NCI-H187 (cell line): ENCODE results near the gene ALOX12B.
"Not testable (repeated sequence)": the region's sequence is repeated elsewhere in the genome, so short reads cannot be mapped to it uniquely, and the experiment has no call there.

Experiments
- DNase-seq, 2 experiments: peaks; one replicate each; lab custom pipeline; 2025; lab: John Stamatoyannopoulos, UW

ALOX12B gene

DNA sequence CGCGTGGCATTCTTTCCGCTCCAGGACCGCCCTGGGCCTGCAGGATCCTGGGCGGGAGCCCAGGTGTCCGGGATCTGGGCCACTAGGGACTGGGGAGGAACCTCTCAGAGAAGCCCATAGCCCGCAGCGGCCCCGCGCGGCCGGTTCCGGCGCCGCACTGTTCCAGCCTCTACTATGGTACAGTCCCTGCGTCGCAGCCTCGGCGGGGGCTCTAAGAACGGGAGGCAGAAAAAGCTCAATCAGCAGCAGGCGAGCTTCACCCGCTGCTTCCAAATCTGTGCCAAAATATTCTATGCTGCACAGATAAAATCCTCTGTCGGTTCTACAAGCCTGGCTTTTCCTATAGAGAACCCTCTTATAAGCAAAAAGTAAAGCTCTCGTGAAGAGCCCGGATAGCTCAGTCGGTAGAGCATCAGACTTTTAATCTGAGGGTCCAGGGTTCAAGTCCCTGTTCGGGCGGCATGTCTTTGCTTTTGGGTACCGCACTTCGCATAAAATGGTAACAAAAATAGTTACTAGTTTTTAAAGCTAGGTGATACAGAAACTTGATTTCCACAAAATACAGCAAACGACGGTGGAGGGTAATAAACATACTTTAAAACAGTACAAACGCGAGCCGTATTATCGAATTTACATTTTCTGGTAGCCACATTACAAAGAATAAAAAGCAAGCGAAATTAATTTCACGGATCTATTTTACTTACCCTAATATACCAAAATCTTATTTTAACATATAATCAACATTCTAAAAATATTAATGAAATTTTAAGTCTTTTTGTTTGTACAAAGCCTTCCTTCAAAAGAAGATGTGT is 31.5 kb upstream of the ALOX12B start:
- peak in 1 of 2 experiments; percentile 78 for DNase-seq

DNA sequence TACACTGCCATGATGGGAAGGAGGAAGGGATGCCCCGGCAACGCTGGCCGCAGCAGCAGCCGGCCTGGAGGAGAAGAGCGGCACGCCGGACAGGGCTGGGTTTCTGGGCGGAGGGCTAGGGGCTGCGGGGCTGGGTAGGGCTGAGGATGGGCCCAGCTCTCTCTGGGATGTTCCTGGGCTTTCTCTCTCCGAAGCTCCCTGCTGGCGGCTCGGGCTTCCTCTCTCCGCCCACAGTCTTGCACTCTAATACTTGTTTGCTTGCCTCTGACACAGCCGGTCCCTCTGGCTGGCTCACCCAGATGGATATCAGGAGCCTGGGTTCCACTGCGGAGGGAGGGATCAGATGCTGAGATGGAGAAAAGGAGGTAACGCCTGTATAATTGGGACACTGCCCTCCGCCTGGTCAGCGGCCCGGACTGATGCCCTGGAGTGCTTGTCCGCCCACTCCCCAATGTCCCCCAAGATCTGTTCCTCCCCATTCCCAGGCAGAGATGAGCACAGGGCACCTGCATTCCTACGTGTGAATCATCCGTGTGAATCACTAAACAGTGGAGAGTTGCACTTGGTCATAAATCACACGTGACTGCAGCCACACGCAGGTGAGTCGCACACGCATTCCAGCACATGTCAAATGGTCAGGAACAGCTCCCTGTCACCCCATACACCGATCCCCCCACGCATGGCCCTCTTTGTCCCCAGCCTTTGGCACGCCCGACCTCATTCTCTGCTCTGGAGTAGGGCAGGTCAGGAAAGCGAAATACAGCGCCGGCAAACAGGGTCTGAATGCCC is 30.7 kb upstream of the ALOX12B start, which contains the start of gene ALOXE3:
Gene ALOXE3, minus strand, starts transcription at position 535 of the 789 bp plus-strand sequence. Its CDS starts 524 bp downstream, at position 11.
- no peak for DNase-seq

DNA sequence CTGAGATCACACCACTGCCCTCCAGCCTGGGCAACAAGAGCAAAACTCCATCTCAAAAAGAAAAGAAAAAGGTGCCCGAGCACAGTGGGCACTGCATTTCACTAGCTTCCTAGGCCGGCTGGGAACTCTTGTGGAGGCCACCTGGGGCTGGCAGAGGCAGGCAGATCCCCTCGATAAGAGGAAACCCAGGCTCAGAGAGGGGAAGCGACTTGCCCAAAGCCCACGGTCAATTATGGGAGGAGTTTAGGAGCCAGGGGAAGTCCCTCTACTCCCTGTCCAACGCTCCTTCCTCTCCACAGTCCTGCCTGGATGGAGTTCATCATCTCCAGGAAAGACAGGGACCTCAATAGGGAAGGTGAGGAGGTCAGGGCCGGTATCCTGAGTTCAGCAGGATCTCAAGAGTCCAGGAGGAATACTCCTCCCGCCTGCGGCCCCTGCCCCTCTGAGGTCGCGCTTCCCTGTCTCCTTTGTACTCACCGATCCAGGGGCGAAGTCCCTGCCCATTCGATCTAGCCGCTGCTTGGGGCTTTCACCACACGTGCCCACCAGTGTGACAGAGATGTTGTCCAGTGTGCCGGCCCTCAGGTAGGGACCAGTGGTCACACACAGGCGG is 30.0 kb upstream of the ALOX12B start:
- no peak for DNase-seq

DNA sequence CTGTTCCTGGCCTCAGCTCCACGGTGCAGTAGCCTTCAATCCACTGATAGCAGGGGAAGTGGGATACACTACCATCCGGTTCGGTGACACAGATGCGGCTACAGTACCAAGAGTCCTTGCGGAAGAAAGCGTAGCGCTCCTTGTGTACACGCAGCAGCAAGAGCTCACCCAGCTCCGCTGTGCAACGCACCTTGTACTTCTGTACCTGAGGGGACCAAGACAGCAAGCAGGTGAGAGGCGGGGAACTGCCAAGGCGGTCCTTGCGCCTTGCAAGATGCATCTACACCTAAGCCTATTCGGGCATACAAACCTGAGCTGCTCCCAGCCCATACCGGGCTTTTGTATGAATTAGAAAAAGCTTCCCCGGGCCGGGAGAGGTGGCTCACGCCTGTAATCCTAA is 29.3 kb upstream of the ALOX12B start:
- no peak for DNase-seq

DNA sequence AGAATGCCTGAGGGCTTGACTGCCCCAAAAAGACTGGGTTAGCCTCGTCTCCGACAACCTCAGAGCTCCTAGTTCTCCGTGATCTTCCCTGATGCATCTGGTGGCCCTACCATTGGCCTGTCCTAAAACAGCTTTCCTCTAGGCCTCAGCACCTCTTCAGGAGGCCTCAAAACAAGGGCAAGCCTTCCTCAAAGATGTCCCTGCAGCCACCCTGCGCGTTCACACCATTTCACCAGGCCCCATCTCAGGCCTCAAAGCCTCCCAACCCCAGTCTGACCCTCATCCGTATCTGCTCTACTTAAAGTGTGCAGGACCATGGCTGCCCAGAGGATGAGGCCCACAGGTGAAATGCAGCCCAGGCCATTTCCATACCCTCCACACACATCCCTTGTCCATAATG is 23.4 kb upstream of the ALOX12B start:
- DNase-seq = no peak

DNA sequence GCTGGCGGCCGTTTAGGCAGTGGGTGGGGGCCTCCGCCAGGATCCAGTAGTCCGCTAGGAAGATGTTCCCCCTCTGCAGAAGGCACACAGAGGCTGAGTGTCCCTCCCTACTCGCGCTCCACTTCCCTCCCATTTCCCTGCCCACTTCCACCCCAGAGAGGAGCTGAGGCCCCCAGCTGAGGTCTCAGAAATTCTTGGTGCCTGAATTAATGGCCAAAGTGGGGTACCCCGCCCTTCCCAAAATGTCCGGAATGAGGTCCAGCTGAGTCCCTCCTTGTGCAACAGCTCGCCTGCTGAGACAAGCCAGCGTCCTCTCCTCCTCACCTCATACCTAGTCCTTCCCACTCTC is 22.9 kb upstream of the ALOX12B start:
- DNase-seq = no peak

DNA sequence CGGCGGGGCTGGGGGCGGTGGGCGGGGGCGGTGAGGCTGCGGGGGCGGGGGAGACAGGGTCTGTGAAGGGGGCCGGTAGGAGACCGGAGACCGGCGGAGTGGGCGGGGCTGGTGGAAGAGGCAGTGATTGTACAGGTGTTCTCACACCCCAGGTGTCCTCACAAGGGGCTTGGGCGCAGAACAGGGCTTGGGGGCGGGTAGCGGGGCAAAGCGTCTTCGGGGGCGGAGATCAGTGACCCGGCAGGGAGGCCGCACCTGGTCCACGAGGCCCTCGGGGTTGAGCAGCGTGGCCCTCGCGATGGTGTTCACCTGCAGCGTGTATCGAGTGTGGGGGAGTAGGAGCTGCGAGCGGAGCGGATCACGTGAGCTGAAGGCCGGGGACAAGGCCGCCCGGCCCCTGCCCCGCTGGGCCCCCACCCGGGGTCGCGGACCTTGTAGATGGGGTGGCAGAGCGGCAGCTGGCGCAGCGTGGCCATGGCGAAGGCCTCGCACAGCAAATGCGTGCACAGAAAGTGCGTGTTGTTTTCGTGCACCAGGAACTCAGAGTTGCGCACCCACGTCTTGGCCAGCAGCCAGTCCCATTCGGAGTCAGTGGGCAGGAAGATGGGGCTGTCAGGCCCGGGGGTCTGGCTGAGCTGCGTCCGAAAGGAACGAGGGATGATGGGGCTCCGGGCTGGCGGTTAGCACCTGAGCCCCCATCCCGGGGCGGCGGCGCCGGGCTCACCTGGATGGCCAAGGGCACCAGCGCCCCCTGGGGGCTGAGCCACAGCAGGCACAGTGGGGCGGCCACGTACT is 22.3 kb upstream of the ALOX12B start:
- peak; percentile 30 to 47 for DNase-seq

DNA sequence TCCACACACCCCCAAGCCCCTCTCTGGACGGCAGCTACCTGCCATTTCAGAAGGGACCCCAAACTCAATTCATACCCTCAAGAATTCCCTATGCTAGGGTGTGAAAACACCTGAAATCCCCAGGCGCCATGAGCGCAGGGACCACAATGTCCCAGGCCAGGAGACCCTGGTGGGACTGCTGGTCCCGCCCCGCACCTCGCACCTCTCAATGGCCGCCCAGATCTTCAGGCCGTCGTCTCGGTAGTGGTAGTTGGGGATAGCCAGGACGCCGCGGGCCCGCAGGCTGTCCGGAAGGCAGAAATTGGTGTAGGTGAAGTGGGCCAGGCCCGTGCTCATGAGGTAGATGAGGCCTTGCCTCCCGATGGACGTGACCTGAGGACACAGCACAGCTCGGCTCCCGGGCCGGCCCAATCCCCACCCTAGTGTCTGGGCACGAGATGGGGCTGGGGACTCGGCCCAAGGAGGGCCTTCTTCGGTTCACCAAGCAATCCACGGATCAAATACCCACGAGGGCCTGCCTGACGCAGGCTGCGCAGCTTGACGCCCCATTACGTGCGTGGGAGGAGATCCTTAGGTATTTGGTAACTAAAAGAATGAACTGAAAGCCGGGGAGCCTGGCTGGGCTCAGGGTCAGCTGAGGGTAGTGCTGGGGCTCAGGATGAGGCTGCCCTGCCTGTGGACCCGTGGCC is 21.6 kb upstream of the ALOX12B start:
- DNase-seq = no peak

DNA sequence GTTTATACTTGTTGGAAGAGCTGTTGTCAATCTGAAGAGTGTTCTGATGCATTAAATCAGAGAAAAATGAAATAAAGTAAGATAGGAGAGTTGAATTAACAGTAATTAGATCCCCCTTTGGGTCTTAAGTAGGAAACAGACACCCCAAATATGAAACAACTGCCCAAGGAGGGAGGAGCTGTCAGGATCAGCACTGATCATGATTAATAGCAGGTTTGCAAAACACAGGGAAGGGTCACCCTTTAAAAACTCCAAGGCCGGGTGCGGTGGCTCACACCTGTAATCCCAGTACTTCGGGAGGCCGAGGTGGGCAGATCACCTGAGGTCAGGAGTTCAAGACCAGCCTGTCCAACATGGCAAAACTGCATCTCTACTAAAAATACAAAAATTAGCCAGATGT is 19.5 kb upstream of the ALOX12B start:
- not testable (repeated sequence) for DNase-seq

DNA sequence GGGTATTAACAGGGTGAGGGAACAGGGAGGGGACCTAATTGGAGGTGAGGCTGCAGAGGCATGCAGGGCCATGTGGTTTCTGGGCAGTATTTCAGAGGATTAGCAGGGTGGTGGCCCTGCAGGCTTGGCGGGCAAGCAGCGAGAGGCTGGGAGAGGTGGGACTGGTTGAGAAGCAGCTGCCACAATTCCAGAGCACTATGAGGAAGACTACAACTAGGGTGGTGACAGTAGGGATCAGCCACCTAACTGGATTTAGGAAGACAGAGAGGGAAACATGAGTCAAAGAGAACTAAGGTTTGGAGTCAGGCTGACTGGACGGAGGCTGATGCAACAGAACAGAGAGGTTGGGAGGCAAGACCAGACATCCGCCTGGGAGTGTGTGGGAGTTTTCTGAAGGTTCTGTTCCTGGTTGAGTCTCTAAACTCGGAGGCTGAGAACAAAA is 18.5 kb upstream of the ALOX12B start:
- DNase-seq = no peak

DNA sequence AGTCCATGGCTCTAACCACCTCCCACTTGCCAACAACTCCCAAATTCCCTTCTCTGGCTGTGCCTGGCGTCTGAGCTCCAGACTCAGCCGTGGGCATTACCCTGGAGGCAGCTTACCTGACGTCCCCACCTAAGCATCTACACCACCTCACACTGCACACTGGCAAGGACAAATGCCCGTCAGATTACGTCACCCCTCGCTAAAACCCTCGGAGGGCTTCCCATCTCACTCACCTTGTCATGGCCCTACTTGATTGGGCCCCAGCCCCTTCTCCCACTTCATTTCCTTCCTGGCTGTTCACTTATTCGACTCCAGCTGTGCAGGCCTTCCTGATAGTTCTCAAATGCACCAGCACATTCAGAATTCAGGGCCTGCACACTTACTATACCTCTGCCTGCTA is 17.4 kb upstream of the ALOX12B start:
- DNase-seq = no peak

DNA sequence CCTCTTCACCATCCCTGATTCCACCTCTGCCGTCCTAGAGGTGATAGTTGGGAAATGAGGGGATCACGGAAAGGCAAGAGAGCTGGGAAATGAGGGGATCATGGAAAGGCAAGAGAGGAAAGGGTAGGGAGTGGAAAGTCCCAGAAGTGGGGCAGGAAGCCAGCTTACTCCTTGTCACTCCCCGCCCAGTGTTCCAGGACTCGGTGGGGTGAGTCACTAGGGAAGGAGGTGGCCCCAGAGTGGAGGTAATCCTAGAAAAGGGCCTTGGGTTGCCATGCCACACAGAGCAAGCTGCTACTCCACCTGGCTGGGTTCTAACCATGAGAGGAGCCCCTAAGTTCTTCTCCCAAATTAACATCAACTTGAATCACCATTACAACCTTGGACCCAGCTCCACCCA is 16.0 kb upstream of the ALOX12B start:
- no peak for DNase-seq

DNA sequence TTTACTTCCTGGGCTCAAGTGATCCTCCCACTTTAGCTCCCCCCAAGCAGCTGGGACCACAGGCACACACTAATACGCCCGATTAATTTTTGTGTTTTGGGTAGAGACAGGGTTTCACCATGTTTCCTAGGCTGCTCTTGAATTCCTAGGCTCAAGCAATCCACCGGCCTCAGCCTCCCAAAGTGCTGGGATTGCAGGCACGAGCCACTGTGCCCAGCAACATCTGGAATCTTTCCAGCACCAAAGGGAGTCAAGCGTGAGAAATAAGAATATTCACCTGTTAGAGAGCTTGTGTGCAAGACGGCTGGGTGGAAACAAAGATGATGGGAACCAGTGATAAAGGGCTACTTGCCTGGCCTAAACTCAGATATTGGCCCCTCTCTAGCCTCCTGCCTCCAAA is 14.2 kb upstream of the ALOX12B start:
- no peak for DNase-seq

DNA sequence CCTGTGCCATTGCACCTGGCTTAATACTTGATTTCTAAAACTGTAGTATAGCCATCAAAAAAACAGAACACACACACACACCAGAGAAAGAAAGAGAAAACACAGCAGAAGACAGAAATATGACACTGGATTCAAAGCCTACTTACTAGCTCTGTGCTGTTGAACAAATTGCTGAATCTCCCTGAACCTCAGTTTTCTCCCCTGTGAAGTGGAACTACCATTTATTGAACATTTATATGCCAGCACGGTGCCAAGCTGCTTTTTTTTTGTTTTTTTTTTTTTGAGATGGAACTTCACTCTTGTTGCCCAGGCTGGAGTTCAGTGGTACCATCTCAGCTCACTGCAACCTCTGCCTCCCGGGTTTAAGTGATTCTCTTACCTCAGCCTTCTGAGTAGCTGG is 13.2 kb upstream of the ALOX12B start:
- no peak for DNase-seq

DNA sequence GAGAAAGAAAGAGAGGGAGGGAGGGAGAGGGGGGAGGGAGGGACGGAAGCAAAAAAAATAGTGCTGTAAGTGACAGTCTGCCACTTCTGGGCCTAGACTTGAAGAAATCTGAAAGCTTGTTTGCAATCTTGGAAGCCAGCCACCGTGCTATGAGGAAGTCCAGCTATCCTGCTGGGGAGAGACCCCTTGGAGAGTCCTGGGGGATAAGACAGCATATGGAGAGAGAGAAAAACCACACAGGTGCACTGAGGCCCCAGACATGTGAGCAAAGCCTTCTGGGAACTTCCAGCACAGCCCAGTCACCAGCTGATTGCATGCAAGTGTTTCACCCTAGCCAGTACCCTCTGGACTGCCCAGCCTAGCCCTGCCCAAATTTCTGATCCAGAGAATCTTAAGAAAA is 12.6 kb upstream of the ALOX12B start:
- no peak for DNase-seq

DNA sequence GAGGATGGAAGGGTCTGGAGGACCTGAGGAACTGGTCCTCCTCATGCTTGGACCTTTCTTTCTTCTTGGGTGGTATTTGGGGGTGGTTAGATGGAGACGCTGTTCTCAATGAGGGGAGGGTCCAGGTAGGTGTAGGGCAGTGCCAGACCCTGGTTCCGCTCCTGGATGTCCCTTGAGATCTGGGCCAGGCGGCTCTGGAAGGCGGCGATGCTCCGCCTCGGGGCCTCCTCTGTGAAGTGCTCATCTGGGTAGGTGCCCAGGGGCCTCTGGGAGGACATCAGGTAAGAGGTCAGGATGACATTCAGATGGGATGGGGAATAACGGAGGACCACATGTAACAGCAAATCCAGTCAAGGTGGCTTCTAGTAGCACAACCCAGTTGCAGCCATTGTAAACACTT is 9.0 kb upstream of the ALOX12B start:
- no peak for DNase-seq

DNA sequence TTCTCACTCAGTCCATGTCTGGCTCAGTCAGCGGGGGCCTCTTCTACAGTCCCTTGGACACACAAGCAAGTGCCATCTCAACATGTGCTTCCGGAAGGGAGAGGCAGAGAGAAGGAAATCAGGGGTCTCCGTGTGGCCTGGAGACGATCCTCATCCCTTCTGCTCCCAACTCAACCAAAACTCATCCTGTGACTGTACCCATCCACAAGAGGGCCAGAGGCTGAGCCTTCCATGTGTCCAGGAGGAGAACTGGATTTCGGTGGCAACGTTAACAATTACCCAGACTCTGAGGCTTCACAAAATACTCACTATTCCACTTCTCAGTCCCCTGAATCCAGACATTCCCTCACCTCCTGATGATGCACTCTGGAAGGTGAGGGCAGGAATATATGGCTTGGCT is 7.8 kb upstream of the ALOX12B start:
- DNase-seq = no peak

DNA sequence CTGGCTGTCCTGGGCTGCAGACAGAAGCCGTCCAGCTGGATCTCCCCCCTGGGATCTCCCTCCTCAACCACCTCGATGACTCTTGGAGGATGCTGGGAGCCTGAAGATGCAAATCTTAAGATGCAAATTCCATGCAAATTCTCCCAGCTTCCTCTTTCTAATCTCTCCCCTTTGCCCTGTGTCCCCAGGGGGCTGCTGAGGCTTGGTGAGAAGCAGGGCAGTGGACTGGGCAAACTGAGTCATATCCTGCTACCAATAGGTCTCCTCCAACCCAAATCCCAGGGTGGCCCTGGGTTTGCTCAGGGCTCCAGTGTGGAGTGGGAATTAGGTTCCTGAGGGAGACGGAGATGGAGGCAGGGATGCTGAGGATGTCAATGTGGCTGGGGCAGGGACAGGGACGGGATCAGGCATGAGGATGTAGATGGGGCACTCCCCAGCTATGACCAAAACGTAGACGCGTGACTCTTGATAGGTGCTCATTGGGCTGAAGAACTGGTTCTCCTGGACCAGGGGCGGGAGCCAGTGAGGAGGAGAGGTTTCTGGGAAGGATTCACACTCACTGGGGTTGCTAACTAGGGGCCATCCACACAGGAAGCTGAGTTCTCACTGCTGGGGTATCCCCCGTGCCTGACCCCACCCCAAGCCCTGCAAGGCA is 3.6 kb upstream of the ALOX12B start:
- DNase-seq = no peak

DNA sequence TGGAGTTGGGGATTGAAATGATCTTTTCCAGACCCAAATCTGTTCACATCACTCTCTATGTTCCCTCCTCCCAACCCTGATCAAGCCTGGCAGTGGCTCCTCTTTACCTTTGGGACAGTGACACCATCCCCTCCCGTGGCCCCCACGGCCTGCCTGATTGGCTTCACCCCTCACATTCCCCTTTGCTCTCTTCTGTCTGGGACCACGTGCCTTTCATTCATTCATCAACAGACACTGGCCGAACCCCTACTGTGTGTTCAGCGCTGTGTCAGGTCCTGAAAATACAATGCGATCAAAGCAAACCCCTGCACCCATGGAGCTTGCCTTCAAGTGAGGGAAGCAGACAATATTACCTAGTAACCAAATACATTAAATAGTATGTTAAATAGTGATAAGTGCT is 2.2 kb upstream of the ALOX12B start:
- DNase-seq = no peak

DNA sequence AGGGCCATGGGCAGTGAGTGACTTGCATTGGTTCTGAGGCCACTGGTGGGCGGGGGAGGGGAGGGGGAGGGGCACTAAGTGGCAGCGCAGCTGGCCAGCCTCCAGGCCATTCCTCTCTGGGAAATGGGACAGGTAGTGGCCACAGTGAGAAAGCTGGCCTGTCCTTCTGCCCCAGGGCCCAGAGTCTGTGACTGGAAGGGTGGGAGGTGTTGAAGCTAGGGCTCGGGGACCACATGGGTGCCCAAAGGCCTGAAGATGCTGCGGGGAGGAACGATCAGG is 375 bp upstream of the ALOX12B start:
- no peak for DNase-seq

DNA sequence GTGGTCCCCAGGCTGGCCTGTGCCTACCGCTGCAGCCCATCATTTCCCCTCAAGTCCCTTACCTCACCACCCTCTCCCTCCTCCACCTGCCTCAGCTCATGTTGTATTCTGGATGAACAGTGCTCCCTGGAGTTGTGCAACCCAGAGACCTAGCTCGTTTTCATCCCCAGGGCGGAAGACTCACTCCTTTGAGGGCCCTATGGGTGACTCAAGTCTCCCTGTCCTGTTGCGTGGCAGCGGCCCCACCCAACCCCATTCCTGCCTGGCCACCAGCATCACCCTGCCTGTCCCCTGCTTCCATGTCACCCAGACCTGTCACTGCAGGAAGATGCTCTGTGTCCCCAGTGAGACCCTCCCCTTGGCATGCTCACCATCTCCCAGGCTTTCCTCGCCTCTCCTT is 3.3 kb downstream of the ALOX12B start:
- no peak for DNase-seq
